Omental fat pad (tissue), 4 donors: ENCODE measurements around the gene HMX1. TPM values are rescaled to one million over a fixed set of nuclear protein-coding genes. Genes with fewer than 3 reads are reported as not detected.

Experiments used
- ATAC-seq: fragments of 150-250 bp; one replicate; pipeline ENCODE4 v1.9.1; 2016; ENCODE audit warnings: mild to moderate bottlenecking, moderate library complexity; ENCODE audit not compliant: low FRiP score
- DNase-seq: peaks from one replicate; pipeline ENCODE4 v3.0.0-alpha.2; 2019; ENCODE audit warnings: low spot score
- total RNA-seq, 4 donors: library from RNA; depleted of rRNA; stranded (reverse); fragments of >200 nt; gene quantifications; one replicate each; pipeline ENCODE4 v1.1.0, GENCODE V29; 2016
- TF ChIP-seq, protein P1 (sequence below), 3 donors: fragments of 450-650 bp; IDR thresholded peaks; one replicate each; pipeline ENCODE4 v1.5.1; 2016 to 2017; ENCODE audit warnings: antibody characterized with exemption in 3 of 3, mild to moderate bottlenecking in 3 of 3, moderate library complexity in 2 of 3

The HMX1 gene
- total RNA-seq, 4 donors from 2014 or later: not detected

DNA sequence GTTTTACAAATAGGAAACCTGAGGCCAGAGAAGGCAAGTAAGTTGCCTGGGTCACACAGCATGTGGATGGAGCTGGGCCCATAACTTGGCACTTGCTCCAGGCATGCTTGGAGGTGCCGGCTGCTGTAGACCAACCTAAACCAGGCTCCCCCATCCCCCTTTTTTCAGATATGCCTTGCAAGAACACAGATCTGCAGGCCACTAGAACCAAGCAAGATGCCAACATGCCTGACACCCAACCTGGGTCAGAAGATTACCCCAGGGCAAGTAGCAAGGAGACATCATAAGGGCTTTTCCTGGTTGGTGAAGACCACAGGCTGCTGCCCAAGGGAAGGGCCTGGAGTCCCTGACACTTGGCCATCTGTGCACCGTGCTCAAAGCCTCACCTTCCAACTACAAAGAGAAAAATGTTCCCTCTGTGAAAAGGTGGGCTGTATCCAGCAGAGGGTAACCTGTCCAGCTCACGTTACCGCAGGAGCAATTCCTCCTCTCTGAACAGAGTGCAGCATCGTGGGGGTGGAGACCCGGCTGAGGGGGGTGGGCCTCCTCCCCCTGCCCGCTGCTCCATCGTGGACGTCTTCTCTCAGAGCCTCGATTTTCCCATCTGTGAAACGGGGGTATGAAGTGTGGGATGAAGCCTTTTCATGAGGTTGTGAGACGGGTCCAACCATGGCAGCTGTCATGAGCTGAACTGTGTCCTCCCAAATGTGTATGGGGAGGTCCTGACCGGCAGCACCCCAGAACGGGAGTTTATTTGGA is 23.0 kb downstream of the HMX1 start:
- DNase-seq (no peak), ATAC-seq (no peak)
- TF ChIP-seq, protein P1, sequence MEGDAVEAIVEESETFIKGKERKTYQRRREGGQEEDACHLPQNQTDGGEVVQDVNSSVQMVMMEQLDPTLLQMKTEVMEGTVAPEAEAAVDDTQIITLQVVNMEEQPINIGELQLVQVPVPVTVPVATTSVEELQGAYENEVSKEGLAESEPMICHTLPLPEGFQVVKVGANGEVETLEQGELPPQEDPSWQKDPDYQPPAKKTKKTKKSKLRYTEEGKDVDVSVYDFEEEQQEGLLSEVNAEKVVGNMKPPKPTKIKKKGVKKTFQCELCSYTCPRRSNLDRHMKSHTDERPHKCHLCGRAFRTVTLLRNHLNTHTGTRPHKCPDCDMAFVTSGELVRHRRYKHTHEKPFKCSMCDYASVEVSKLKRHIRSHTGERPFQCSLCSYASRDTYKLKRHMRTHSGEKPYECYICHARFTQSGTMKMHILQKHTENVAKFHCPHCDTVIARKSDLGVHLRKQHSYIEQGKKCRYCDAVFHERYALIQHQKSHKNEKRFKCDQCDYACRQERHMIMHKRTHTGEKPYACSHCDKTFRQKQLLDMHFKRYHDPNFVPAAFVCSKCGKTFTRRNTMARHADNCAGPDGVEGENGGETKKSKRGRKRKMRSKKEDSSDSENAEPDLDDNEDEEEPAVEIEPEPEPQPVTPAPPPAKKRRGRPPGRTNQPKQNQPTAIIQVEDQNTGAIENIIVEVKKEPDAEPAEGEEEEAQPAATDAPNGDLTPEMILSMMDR (IDR thresholded peaks at IDR 0.05): no peak

DNA sequence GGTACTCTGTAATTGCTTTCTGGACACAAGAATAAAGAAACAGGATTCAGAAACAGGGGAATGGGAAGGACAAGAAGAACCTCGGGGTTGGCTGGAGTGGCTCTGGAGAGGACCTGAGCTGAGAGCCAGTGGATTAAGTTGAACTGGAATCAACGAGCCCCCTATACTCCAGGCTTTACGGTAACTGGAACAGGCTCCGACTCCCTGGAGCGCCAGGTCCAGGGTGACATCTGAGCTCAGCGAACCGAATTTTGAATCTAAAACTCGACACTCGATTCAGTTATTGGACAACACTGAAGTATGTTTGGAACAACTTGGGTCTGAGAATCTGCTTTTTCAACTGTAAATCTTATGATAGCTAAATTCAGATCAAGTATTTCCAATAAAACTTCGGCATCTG is 23.9 kb downstream of the HMX1 start:
- TF ChIP-seq, protein P1 (IDR thresholded peaks at IDR 0.05): no peak
- DNase-seq: no peak
- ATAC-seq: no peak

DNA sequence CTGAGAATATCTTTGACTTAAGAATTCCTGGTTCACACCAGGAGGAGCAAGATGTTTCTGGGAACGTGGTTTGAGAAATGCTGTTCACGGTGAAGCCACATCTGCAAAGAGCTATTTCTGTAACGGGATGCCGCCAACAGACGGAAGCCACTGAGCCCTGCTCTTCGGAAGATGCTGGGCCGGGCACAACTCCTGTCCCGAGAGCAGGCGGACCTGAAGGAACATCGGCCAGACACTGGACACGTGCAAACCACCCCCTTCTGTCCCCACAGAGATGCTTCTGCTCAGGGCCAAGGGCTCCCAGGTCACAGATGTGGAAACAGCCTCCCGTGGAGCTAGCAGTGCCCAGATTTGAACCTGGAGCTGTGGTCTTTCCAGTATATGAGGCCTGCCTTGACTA is 24.3 kb downstream of the HMX1 start:
- no peak for ATAC-seq
- TF ChIP-seq, protein P1 (IDR thresholded peaks at IDR 0.05): no peak
- no peak for DNase-seq

DNA sequence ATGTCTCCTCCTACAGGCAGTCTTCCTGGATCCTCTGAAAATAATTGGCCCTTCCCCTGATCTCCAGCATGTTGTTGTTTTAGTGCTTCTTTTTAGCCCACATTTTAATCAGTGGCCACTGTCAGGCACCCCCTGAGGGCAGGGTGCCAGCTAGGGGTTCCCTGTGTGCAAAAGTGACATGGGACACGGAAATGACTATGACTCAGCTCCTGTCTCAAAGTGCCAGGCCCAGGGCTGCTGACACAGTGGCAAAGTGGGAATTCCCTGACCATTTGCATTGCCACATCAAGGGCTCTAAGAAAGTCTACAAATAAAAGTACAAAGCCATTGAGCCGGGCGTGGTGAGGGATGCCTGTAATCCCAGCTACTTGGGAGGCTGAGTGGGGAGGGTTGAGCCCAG is 24.8 kb downstream of the HMX1 start:
- ATAC-seq: no peak
- TF ChIP-seq, protein P1 (IDR thresholded peaks at IDR 0.05): no peak
- DNase-seq: no peak

DNA sequence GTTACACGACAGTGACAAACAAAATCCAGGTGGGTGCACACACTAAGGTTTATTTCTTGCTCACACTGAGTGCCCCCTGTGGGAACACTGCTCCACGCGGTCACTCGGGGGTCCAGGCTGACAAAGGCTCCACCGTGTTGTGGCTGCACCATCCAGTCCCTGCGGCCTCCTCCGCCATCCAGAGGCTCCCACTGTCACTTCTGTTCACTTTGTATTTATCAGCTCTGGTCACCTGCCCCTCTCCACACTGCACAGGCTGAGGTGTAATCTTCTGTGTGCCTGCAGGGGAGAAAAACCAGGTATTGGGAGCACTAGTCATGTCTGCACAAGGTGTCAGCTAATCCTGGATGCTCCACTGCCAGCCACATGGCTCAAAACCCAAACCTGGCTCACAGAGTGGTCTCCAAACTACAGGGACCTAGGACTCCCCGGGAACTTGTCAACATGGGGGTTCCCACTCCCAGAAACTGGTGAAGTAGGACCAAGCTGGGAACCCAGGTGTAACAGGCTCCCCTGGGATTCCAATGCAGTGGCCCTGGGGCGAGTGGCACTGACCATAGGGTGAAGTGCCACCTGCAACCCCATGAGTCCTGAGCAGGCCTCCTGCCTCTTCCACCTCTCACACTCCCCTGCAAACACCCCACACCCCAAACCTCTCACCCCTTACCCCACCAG is 25.5 kb downstream of the HMX1 start:
- DNase-seq: no peak
- no peak for ATAC-seq
- TF ChIP-seq, protein P1 (IDR thresholded peaks at IDR 0.05): no peak

DNA sequence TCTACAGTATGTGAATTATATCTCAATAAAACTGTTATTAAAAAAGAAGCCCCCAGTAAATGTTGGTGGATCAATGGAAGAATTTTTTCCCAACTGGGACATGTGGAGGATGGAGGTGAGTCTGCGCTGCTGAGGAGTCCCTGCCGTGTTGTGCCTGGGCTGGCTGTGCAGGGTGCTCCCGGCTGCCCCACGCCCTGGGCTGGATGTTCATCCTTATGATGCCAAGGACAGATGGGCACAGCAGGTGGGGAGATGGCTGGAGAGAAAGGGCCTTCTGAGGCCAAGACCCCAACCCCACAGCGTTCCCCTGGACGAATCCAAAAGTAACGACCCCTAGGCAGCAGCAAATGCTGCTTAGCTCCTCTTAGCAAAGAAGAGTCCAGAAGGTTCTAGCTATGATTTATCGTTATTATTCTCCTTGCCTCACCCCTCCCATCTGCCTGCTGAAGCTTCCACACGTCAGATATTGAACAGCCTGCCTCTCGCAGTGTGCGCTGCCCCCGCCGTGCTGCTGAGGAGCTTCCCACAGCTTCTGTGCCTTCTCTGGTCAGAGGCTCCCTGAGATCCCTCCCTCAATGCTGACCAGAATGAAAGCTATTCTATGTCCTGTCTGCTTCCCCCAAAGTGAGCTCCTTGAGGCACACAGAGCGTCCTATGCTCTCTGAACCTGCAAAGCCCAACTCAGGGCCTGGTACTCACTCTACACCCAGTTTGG is 26.5 kb downstream of the HMX1 start:
- DNase-seq (no peak), ATAC-seq (no peak)
- TF ChIP-seq, protein P1 (IDR thresholded peaks at IDR 0.05): no peak
